Measurements from ENCODE around the gene AGXT2. TPM values are rescaled to one million over a fixed set of nuclear protein-coding genes. Genes with fewer than 3 reads are reported as not detected.

The AGXT2 gene
- total RNA-seq, 1 experiment from 2014 or later: not detected

DNA sequence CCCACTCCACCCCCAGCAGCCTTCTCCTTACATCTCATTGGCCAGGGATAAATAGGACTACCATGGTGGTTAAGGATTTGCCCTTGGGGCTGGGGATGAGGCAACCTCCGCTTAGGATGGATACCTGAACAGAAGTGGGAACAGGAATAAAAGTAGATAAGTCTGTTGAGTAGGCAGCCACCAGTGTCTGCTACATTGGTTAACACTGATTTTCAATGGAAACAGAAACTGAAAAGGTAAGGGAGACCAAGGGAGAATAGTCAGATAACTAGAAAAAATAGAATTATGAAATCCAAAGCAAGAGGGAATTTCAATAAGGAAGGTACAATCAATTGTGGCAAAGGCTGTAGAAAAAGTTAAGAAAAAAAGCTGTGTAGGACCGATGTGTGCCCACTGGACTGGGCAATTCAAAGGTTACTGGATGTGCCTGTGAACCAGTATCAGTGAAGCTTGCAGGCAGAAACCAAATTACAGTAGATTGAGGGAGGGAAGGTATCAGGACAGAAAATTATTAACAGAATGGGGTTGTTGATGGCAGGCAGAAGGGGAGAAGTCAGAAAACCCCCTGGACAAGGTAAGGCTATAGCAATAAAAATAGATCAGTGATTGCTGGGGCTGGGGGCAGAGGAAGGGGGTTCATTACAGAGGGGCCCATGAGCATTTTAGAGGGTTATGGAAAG, 69.7 kb downstream of the AGXT2 start:
- no TSS peak for BruUV-seq (replicated peaks)
- no peak overlapping the region for H3K4me3 ChIP-seq (replicated peaks in 1 of 2; ENCODE audit: low read depth in 1 of 2, low read length in 2 of 2)
- no peaks in the 10 kb centered on the region for H3K79me2 ChIP-seq (ENCODE audit: insufficient read depth, low read length)
- no peak for TF ChIP-seq ELF1 (IDR thresholded peaks at IDR 0.05; ENCODE audit: borderline replicate concordance, low read depth)
- TF ChIP-seq CEBPB (IDR thresholded peaks at IDR 0.05; ENCODE audit: low read depth): no peak
- TF ChIP-seq MAX (IDR thresholded peaks at IDR 0.05): no peak
- TF ChIP-seq POLR2A (IDR thresholded peaks at IDR 0.05; ENCODE audit: borderline replicate concordance, extremely low read depth, insufficient read depth, insufficient read length): no peak
- TF ChIP-seq TCF7L2 (IDR thresholded peaks at IDR 0.05; ENCODE audit: borderline replicate concordance, extremely low read depth, insufficient read depth, insufficient read length): no peak
- TF ChIP-seq JUND (IDR thresholded peaks at IDR 0.05): no peak
- no peak for TF ChIP-seq FOSL1 (IDR thresholded peaks at IDR 0.05; ENCODE audit: low read depth)
- no peak for TF ChIP-seq EZH2 (IDR thresholded peaks at IDR 0.05)
- no peak for TF ChIP-seq ATF3 (IDR thresholded peaks at IDR 0.05)
- TF ChIP-seq ZFX (IDR thresholded peaks at IDR 0.05): no peak
- TF ChIP-seq SRF (IDR thresholded peaks at IDR 0.05; ENCODE audit: low read depth): no peak
- no peak for TF ChIP-seq EGR1 (IDR thresholded peaks at IDR 0.05; ENCODE audit: low read depth)
- no peak for TF ChIP-seq SP1 (IDR thresholded peaks at IDR 0.05; ENCODE audit: low read depth)
- TF ChIP-seq POLR2AphosphoS5 (IDR thresholded peaks at IDR 0.05; ENCODE audit: low read depth, low read length): no peak
- TF ChIP-seq, protein P1, sequence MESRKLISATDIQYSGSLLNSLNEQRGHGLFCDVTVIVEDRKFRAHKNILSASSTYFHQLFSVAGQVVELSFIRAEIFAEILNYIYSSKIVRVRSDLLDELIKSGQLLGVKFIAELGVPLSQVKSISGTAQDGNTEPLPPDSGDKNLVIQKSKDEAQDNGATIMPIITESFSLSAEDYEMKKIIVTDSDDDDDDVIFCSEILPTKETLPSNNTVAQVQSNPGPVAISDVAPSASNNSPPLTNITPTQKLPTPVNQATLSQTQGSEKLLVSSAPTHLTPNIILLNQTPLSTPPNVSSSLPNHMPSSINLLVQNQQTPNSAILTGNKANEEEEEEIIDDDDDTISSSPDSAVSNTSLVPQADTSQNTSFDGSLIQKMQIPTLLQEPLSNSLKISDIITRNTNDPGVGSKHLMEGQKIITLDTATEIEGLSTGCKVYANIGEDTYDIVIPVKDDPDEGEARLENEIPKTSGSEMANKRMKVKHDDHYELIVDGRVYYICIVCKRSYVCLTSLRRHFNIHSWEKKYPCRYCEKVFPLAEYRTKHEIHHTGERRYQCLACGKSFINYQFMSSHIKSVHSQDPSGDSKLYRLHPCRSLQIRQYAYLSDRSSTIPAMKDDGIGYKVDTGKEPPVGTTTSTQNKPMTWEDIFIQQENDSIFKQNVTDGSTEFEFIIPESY (IDR thresholded peaks at IDR 0.05; ENCODE audit: extremely low read depth, insufficient replicate concordance, low read length): no peak
- TF ChIP-seq REST (IDR thresholded peaks at IDR 0.05; ENCODE audit: low read depth): no peak
- TF ChIP-seq SIN3A (IDR thresholded peaks at IDR 0.05; ENCODE audit: low read depth): no peak
- TF ChIP-seq CBX3 (IDR thresholded peaks at IDR 0.05; ENCODE audit: low read depth): no peak
- TF ChIP-seq ZNF274 (IDR thresholded peaks at IDR 0.05; ENCODE audit: low read depth, low read length): no peak
- no peak for TF ChIP-seq RAD21 (IDR thresholded peaks at IDR 0.05; ENCODE audit: low read depth)
- DNase-seq (ENCODE audit: low read depth, low spot score) (no peak), ATAC-seq (no peak)
- no peak overlapping the region for H3K27ac ChIP-seq (ENCODE audit: low read depth, low read length)
- no peaks in the 10 kb centered on the region for H3K9me2 ChIP-seq (ENCODE audit: insufficient read depth)
- H2AFZ ChIP-seq (ENCODE audit: low read depth, low read length, poor library complexity, severe bottlenecking): no peak overlapping the region
- H3K4me2 ChIP-seq (ENCODE audit: low read length): no peak overlapping the region
- H3K27me3 ChIP-seq (ENCODE audit: insufficient read depth, low read length): no peaks in the 10 kb centered on the region
- no peak overlapping the region for H3K9ac ChIP-seq (ENCODE audit: low read length)
- intact Hi-C loops (cut with micrococcal nuclease): no loop called here
- H3K9me3 ChIP-seq (ENCODE audit: control insufficient read depth in 1 of 2, insufficient read depth in 1 of 2, low read depth in 1 of 2, low read length in 2 of 2): no peaks in the 10 kb centered on the region
- ChIA-PET POLR2A (no interaction called here), RAD21 (ENCODE audit: low non-redundant PET in 1 of 2, low total read pairs in 2 of 2, uncharacterized antibody in 2 of 2, unreplicated experiment in 2 of 2) (no interaction called here), CTCF (interaction anchor here (1.1 kb wide), 1 partner anchor 21 kb away, joined by 3 read pairs; no protein-coding TSS in a partner anchor)
- H3K4me1 ChIP-seq (ENCODE audit: control insufficient read depth in 1 of 2, insufficient read depth in 2 of 2, low read length in 2 of 2): no peaks in the 10 kb centered on the region
- H3K36me3 ChIP-seq (ENCODE audit: control insufficient read depth in 1 of 2, insufficient read depth in 2 of 2, low read length in 2 of 2): no peaks in the 10 kb centered on the region
- no peaks in the 10 kb centered on the region for H4K20me1 ChIP-seq (ENCODE audit: insufficient read depth)

Measured in HCT116 (cell line).